HCT116 (cell line): Measurements from ENCODE around the gene NOL4L. TPM values are rescaled to one million over a fixed set of nuclear protein-coding genes. Genes with fewer than 3 reads are reported as not detected.

ENCODE experiments used
- ATAC-seq: fragments of 200-7000 bp; cut with Tn5 transposase; 2 replicates; pipeline ENCODE4 v1.9.1; 2020; ENCODE audit warnings: mild to moderate bottlenecking, moderate library complexity
- BruUV-seq: library from RNA; stranded (reverse); fragments of 400-500 nt; replicated peaks from 2 replicates; lab custom pipeline; 2021; lab: Mats Ljungman, UMichigan
- CTCF ChIA-PET: fragments of 300-600 bp; sonication (Branson Sonifier 250); formaldehyde crosslinking; loops from one replicate; lab custom pipeline; 2021; ENCODE audit warnings: antibody characterized with exemption; lab: Charles Lee
- POLR2A ChIA-PET: fragments of 300-600, 350-600 bp; sonication (Branson Sonifier 250); formaldehyde crosslinking; loops from one replicate; lab custom pipeline; 2021; ENCODE audit warnings: antibody characterized with exemption; lab: Charles Lee
- RAD21 ChIA-PET, 2 experiments: fragments of 300-600 bp; sonication (Branson Sonifier 250); formaldehyde crosslinking; loops; one replicate each; lab custom pipeline; 2023; ENCODE audit warnings: low total read pairs in 2 of 2; ENCODE audit not compliant: uncharacterized antibody in 2 of 2, unreplicated experiment in 2 of 2, low non-redundant PET in 1 of 2; lab: Charles Lee
- DNase-seq: peaks from one replicate; pipeline ENCODE4 v3.0.0-alpha.2; 2010; ENCODE audit warnings: low read depth, low spot score
- H2AFZ ChIP-seq: fragments of 200-600 bp; shearing (Covaris generic), sonication (generic); 2 replicates; pipeline ENCODE4 v1.6.1; 2017; ENCODE audit warnings: low read depth, mixed run types, mixed read lengths, antibody characterized with exemption, low read length; ENCODE audit not compliant: poor library complexity, severe bottlenecking
- H3K27ac ChIP-seq: 2 replicates; pipeline ENCODE4 v1.5.1; 2012; ENCODE audit warnings: low read depth, low read length
- H3K27me3 ChIP-seq: fragments of 200-600 bp; sonication (generic); 2 replicates; pipeline ENCODE4 v1.6.1; 2016; ENCODE audit warnings: mixed run types, low read length, mixed read lengths; ENCODE audit not compliant: insufficient read depth
- H3K36me3 ChIP-seq, 2 experiments: fragments of 200-500 bp in 1 of 2; fragments of 200-600 bp in 1 of 2; sonication (Bioruptor generic) in 1 of 2; sonication (generic) in 1 of 2; 2 replicates each; pipeline versions ENCODE4 v1.5.1 to v1.6.1; 2014 to 2016; ENCODE audit warnings: low read length in 2 of 2, inconsistent platforms in 1 of 2, mixed read lengths in 1 of 2, mixed run types in 1 of 2; ENCODE audit not compliant: insufficient read depth in 2 of 2, control insufficient read depth in 1 of 2
- H3K4me1 ChIP-seq, 2 experiments: fragments of 200-600 bp in 1 of 2; sonication (generic) in 1 of 2; 2 replicates each; pipeline versions ENCODE4 v1.5.1 to v1.6.1; 2012 to 2017; ENCODE audit warnings: low read length in 2 of 2, inconsistent platforms in 1 of 2, mild to moderate bottlenecking in 1 of 2, mixed read lengths in 1 of 2, mixed run types in 1 of 2, moderate library complexity in 1 of 2; ENCODE audit not compliant: insufficient read depth in 2 of 2, control insufficient read depth in 1 of 2
- H3K4me2 ChIP-seq: fragments of 200-600 bp; sonication (generic); 2 replicates; pipeline ENCODE4 v1.6.1; 2017; ENCODE audit warnings: mixed run types, low read length, mixed read lengths
- H3K4me3 ChIP-seq, 2 experiments: fragments of 200-600 bp in 1 of 2; sonication (generic) in 1 of 2; replicated peaks in 1 of 2; 2 replicates each; pipeline ENCODE4 v1.5.1; 2011 to 2016; ENCODE audit warnings: low read length in 2 of 2, control low read depth in 1 of 2, low read depth in 1 of 2, mild to moderate bottlenecking in 1 of 2, mixed read lengths in 1 of 2, mixed run types in 1 of 2
- H3K79me2 ChIP-seq: fragments of 200-600 bp; sonication (generic); 2 replicates; pipeline ENCODE4 v1.6.1; 2017; ENCODE audit warnings: mild to moderate bottlenecking, mixed run types, low read length, moderate library complexity, mixed read lengths; ENCODE audit not compliant: insufficient read depth
- H3K9ac ChIP-seq: fragments of 200-600 bp; sonication (generic); 2 replicates; pipeline ENCODE4 v1.6.1; 2016; ENCODE audit warnings: low read length, mixed read lengths
- H3K9me2 ChIP-seq: fragments of 200-600 bp; sonication (generic), shearing (Covaris generic); 2 replicates; pipeline ENCODE4 v1.6.1; 2017; ENCODE audit warnings: mixed run types, mild to moderate bottlenecking, moderate library complexity; ENCODE audit not compliant: insufficient read depth
- H3K9me3 ChIP-seq, 2 experiments: fragments of 200-500 bp in 1 of 2; fragments of 200-600 bp in 1 of 2; sonication (Bioruptor generic) in 1 of 2; sonication (generic) in 1 of 2; 2 replicates each; pipeline ENCODE4 v1.6.1; 2014 to 2017; ENCODE audit warnings: low read length in 2 of 2, mixed read lengths in 2 of 2, inconsistent platforms in 1 of 2, low read depth in 1 of 2, mild to moderate bottlenecking in 1 of 2, mixed run types in 1 of 2, moderate library complexity in 1 of 2; ENCODE audit not compliant: control insufficient read depth in 1 of 2, insufficient read depth in 1 of 2
- H4K20me1 ChIP-seq: fragments of 200-600 bp; sonication (generic), shearing (Covaris generic); 2 replicates; pipeline ENCODE4 v1.6.1; 2017; ENCODE audit warnings: mixed run types, mild to moderate bottlenecking, moderate library complexity; ENCODE audit not compliant: insufficient read depth
- ATF3 ChIP-seq: IDR thresholded peaks from 2 replicates; pipeline ENCODE4 v1.6.1; 2012
- CEBPB ChIP-seq: IDR thresholded peaks from 2 replicates; pipeline ENCODE4 v1.6.1; 2012; ENCODE audit warnings: low read depth
- CTCF ChIP-seq, 3 experiments: fragments of 200-600 bp in 1 of 3; sonication (generic) in 1 of 3; IDR thresholded peaks in 2 of 3; conservative IDR thresholded peaks in 1 of 3; 2 replicates each; pipeline ENCODE4 v1.5.1; 2012 to 2017; ENCODE audit warnings: low read depth in 2 of 3, low read length in 2 of 3, antibody characterized with exemption in 1 of 3, borderline replicate concordance in 1 of 3, control low read depth in 1 of 3, mild to moderate bottlenecking in 1 of 3, mixed read lengths in 1 of 3, mixed run types in 1 of 3, moderate library complexity in 1 of 3; ENCODE audit not compliant: insufficient read depth in 1 of 3
- ELF1 ChIP-seq: IDR thresholded peaks from 2 replicates; pipeline ENCODE4 v1.6.1; 2012; ENCODE audit warnings: low read depth, borderline replicate concordance
- EZH2 ChIP-seq: fragments of 200-600 bp; sonication (generic); IDR thresholded peaks from 2 replicates; pipeline ENCODE4 v1.6.1; 2017; ENCODE audit warnings: antibody characterized with exemption, mixed run types
- EZH2phosphoT487 ChIP-seq: fragments of 200-600 bp; IDR thresholded peaks from 2 replicates; pipeline ENCODE4 v1.6.1; 2018; ENCODE audit warnings: antibody characterized with exemption, borderline replicate concordance
- FOSL1 ChIP-seq: IDR thresholded peaks from 2 replicates; pipeline ENCODE4 v1.6.1; 2012; ENCODE audit warnings: low read depth
- MAX ChIP-seq: IDR thresholded peaks from 2 replicates; pipeline ENCODE4 v1.6.1; 2012
- SIN3A ChIP-seq: IDR thresholded peaks from 2 replicates; pipeline ENCODE4 v1.6.1; 2012; ENCODE audit warnings: low read depth
- YY1 ChIP-seq: IDR thresholded peaks from 2 replicates; pipeline ENCODE4 v1.6.1; 2011; ENCODE audit warnings: low read length, low read depth, moderate library complexity, mild to moderate bottlenecking; ENCODE audit not compliant: insufficient replicate concordance; ENCODE audit errors: extremely low read depth
- ZFX ChIP-seq: fragments of 450-650 bp; IDR thresholded peaks from 2 replicates; pipeline ENCODE4 v1.6.1; 2017
- intact Hi-C: fragments of 100-400 bp; cut with micrococcal nuclease; formaldehyde crosslinking; loops from 2 replicates; pipeline ENCODE4 v1.10.0; 2022
- total RNA-seq: library from RNA; stranded (reverse); gene quantifications from one replicate; pipeline ENCODE4 v1.2.1, GENCODE V29; 2021; ENCODE audit not compliant: unreplicated experiment

NOL4L gene
- total RNA-seq, 1 experiment from 2014 or later: 5.9 TPM

GRCh38 chr20:32551693-32552092 is 33.4 kb downstream of the NOL4L start:
- Histone ChIP-seq H3K9me2 (no peaks in the 10 kb centered on the region), H3K36me3 (no peaks in the 10 kb centered on the region), H3K79me2 (no peaks in the 10 kb centered on the region), H3K27ac (no peak overlapping the region), H2AFZ (no peak overlapping the region), H3K4me2 (no peak overlapping the region), H3K4me3 (no peak overlapping the region), H3K4me1 (peaks cover 10 to 39% of the 10 kb centered on the region in 2 experiments; a peak in 3 of 4 replicates), H3K9ac (no peak overlapping the region), H3K27me3 (no peaks in the 10 kb centered on the region), H3K9me3 (no peaks in the 10 kb centered on the region), H4K20me1 (no peaks in the 10 kb centered on the region)
- BruUV-seq: no TSS peak
- ChIA-PET POLR2A (no interaction called here), RAD21 (interaction anchor here in 1 of 2 experiments (0.6 kb wide), 1 partner anchor 11 kb away, joined by 6 read pairs; no protein-coding TSS in a partner anchor), CTCF (no interaction called here)
- intact Hi-C loops: no loop called here
- ATAC-seq (no peak), DNase-seq (no peak)
- TF ChIP-seq CEBPB: no peak
- TF ChIP-seq EZH2phosphoT487: no peak
- TF ChIP-seq ELF1: no peak
- no peak for TF ChIP-seq ATF3
- no peak for TF ChIP-seq SIN3A
- TF ChIP-seq CTCF (IDR thresholded peaks at IDR 0.05 in 2 of 3, conservative IDR thresholded peaks at IDR 0.05 in 1 of 3; ENCODE audit: borderline replicate concordance in 1 of 3, insufficient read depth in 1 of 3, low read depth in 2 of 3, low read length in 2 of 3): no peak
- no peak for TF ChIP-seq EZH2
- no peak for TF ChIP-seq ZFX
- no peak for TF ChIP-seq MAX
- no peak for TF ChIP-seq FOSL1
- no peak for TF ChIP-seq YY1
